Measurements from ENCODE around the gene CPNE5. TPM values are rescaled to one million over a fixed set of nuclear protein-coding genes. Genes with fewer than 3 reads are reported as not detected.

CPNE5 gene
- total RNA-seq, 4 donors from 2014 or later, result 0.35 to 5.8 (median 2.9) TPM

GRCh38 chr6:36779227-36779626 is 60.0 kb downstream of the CPNE5 start:
- peaks cover 0 to 10% (median 1%) of the 10 kb centered on the region in 4 donors for H3K4me1 ChIP-seq
- no peak for TF ChIP-seq CTCF (IDR thresholded peaks at IDR 0.05)
- no peak for TF ChIP-seq POLR2A (IDR thresholded peaks at IDR 0.05)
- no peak for DNase-seq
- H3K27ac ChIP-seq, result no peak overlapping the region
- no peak overlapping the region for H3K4me3 ChIP-seq
- no peaks in the 10 kb centered on the region for H3K27me3 ChIP-seq
- no peaks in the 10 kb centered on the region for H3K36me3 ChIP-seq
- H3K9me3 ChIP-seq, result no peaks in the 10 kb centered on the region

- TF ChIP-seq POLR2A (IDR thresholded peaks at IDR 0.05) (no peak), CTCF (IDR thresholded peaks at IDR 0.05) (no peak)
- Histone ChIP-seq H3K27ac (no peak overlapping the region), H3K4me3 (no peak overlapping the region), H3K4me1 (peaks cover 0 to 10% (median 1%) of the 10 kb centered on the region in 4 donors), H3K36me3 (no peaks in the 10 kb centered on the region), H3K9me3 (no peaks in the 10 kb centered on the region), H3K27me3 (no peaks in the 10 kb centered on the region)
- DNase-seq, result no peak
These were observed 61.4 kb downstream of the CPNE5 start for GRCh38 chr6:36777801-36778200.

- no peaks in the 10 kb centered on the region for H3K27me3 ChIP-seq
- TF ChIP-seq CTCF (IDR thresholded peaks at IDR 0.05), result no peak
- TF ChIP-seq POLR2A (IDR thresholded peaks at IDR 0.05), result no peak
- no peak for DNase-seq
These were observed 63.1 kb downstream of the CPNE5 start for GRCh38 chr6:36776167-36776566.

GRCh38 chr6:36774331-36774730 is 64.9 kb downstream of the CPNE5 start:
- DNase-seq, result no peak
- H3K27me3 ChIP-seq, result no peaks in the 10 kb centered on the region
- no peak overlapping the region for H3K4me3 ChIP-seq
- H3K4me1 ChIP-seq, result peaks cover 0 to 5% (median 2%) of the 10 kb centered on the region in 4 donors
- H3K27ac ChIP-seq, result no peak overlapping the region
- no peaks in the 10 kb centered on the region for H3K36me3 ChIP-seq
- TF ChIP-seq CTCF (IDR thresholded peaks at IDR 0.05) (no peak), POLR2A (IDR thresholded peaks at IDR 0.05) (no peak)
- no peaks in the 10 kb centered on the region for H3K9me3 ChIP-seq

More at GRCh38 chr6:36776167-36776566, 63.1 kb downstream of the CPNE5 start:
- Histone ChIP-seq H3K4me1 (peaks cover 0 to 10% (median 1%) of the 10 kb centered on the region in 4 donors), H3K36me3 (no peaks in the 10 kb centered on the region), H3K4me3 (no peak overlapping the region), H3K27ac (no peak overlapping the region), H3K9me3 (no peaks in the 10 kb centered on the region)

- H3K27me3 ChIP-seq, result no peaks in the 10 kb centered on the region
- no peaks in the 10 kb centered on the region for H3K9me3 ChIP-seq
- no peak overlapping the region for H3K27ac ChIP-seq
- TF ChIP-seq CTCF (IDR thresholded peaks at IDR 0.05) (no peak), POLR2A (IDR thresholded peaks at IDR 0.05) (no peak)
- no peak overlapping the region for H3K4me3 ChIP-seq
- H3K4me1 ChIP-seq, result peaks cover 0 to 15% (median 6%) of the 10 kb centered on the region in 4 donors
- H3K36me3 ChIP-seq, result no peaks in the 10 kb centered on the region
- no peak for DNase-seq
These were observed 66.8 kb downstream of the CPNE5 start for GRCh38 chr6:36772397-36772796.

GRCh38 chr6:36771145-36771544 is 68.1 kb downstream of the CPNE5 start:
- TF ChIP-seq CTCF (IDR thresholded peaks at IDR 0.05) (no peak), POLR2A (IDR thresholded peaks at IDR 0.05) (no peak)
- H3K4me3 ChIP-seq, result no peak overlapping the region
- no peaks in the 10 kb centered on the region for H3K36me3 ChIP-seq

More at GRCh38 chr6:36771145-36771544, 68.1 kb downstream of the CPNE5 start:
- DNase-seq, result no peak
- no peaks in the 10 kb centered on the region for H3K9me3 ChIP-seq
- H3K27me3 ChIP-seq, result no peaks in the 10 kb centered on the region
- H3K27ac ChIP-seq, result no peak overlapping the region
- peaks cover 0 to 15% (median 6%) of the 10 kb centered on the region in 4 donors for H3K4me1 ChIP-seq

Measured in Peyer's patch (tissue), 4 donors.